Mesendoderm (in vitro differentiated cells): Measurements from ENCODE around the gene HSPA13.
A peak's percentile ranks its signal among the peaks of the same experiment; 100 is the strongest.

ENCODE experiments used
- DNase-seq: peaks from one replicate; pipeline ENCODE4 v3.0.0; 2013
- H2AK5ac ChIP-seq: 2 replicates; pipeline ENCODE4 v1.6.1; 2013; ENCODE audit warnings: low read length, inconsistent platforms
- H2BK120ac ChIP-seq: 2 replicates; pipeline ENCODE4 v1.6.1; 2013; ENCODE audit warnings: low read depth, mild to moderate bottlenecking, low read length, moderate library complexity, mixed read lengths
- H2BK15ac ChIP-seq: replicated peaks from 2 replicates; pipeline ENCODE4 v1.6.1; 2013; ENCODE audit warnings: low read depth, mild to moderate bottlenecking, moderate library complexity
- H2BK5ac ChIP-seq: 2 replicates; pipeline ENCODE4 v1.6.1; 2013; ENCODE audit warnings: low read length, inconsistent platforms
- H3K18ac ChIP-seq: 2 replicates; pipeline ENCODE4 v1.6.1; 2013; ENCODE audit warnings: mild to moderate bottlenecking, low read length, mixed read lengths
- H3K23ac ChIP-seq: one replicate; pipeline ENCODE4 v1.6.1; 2013; ENCODE audit warnings: low read length
- H3K27ac ChIP-seq: 2 replicates; pipeline ENCODE4 v1.5.1; 2013; ENCODE audit warnings: low read depth, mild to moderate bottlenecking, inconsistent platforms, low read length, moderate library complexity
- H3K27me3 ChIP-seq: 2 replicates; pipeline ENCODE4 v1.6.1; 2013; ENCODE audit warnings: low read length, control low read depth, mild to moderate bottlenecking, inconsistent platforms; ENCODE audit not compliant: insufficient read depth, poor library complexity
- H3K36me3 ChIP-seq: 2 replicates; pipeline ENCODE4 v1.6.1; 2013; ENCODE audit warnings: low read length, inconsistent platforms; ENCODE audit not compliant: control insufficient read depth, insufficient read depth
- H3K4ac ChIP-seq: one replicate; pipeline ENCODE4 v1.6.1; 2013; ENCODE audit warnings: low read depth, mild to moderate bottlenecking, low read length, moderate library complexity
- H3K4me1 ChIP-seq: 2 replicates; pipeline ENCODE4 v1.6.1; 2013; ENCODE audit warnings: low read depth, low read length, inconsistent platforms; ENCODE audit not compliant: control insufficient read depth
- H3K4me2 ChIP-seq: 2 replicates; pipeline ENCODE4 v1.6.1; 2013; ENCODE audit warnings: low read length
- H3K4me3 ChIP-seq: 2 replicates; pipeline ENCODE4 v1.5.1; 2013; ENCODE audit warnings: mild to moderate bottlenecking, low read length
- H3K56ac ChIP-seq: one replicate; pipeline ENCODE4 v1.6.1; 2013; ENCODE audit warnings: low read length
- H3K79me1 ChIP-seq: 2 replicates; pipeline ENCODE4 v1.6.1; 2013; ENCODE audit warnings: low read length, inconsistent platforms
- H3K79me2 ChIP-seq: 2 replicates; pipeline ENCODE4 v1.6.1; 2013; ENCODE audit warnings: mild to moderate bottlenecking, low read length; ENCODE audit not compliant: control insufficient read depth, insufficient read depth
- H3K9ac ChIP-seq: 2 replicates; pipeline ENCODE4 v1.6.1; 2013; ENCODE audit warnings: low read length, inconsistent platforms
- H4K5ac ChIP-seq: one replicate; pipeline ENCODE4 v1.6.1; 2013; ENCODE audit warnings: low read length
- H4K8ac ChIP-seq: one replicate; pipeline ENCODE4 v1.6.1; 2013; ENCODE audit warnings: low read depth, mild to moderate bottlenecking, control low read depth, low read length, moderate library complexity
- WGBS: extraction: QIAGEN DNeasy Blood & Tissue Kit; methylation state at CpG from one replicate; pipeline ENCODE4 v1.1.7; 2013; ENCODE audit warnings: low lambda C conversion rate, missing lambda C conversion rate; ENCODE audit not compliant: insufficient coverage; ENCODE audit errors: extremely low coverage; 5-methylcytosine and 5-hydroxymethylcytosine counted together

The HSPA13 gene

DNA sequence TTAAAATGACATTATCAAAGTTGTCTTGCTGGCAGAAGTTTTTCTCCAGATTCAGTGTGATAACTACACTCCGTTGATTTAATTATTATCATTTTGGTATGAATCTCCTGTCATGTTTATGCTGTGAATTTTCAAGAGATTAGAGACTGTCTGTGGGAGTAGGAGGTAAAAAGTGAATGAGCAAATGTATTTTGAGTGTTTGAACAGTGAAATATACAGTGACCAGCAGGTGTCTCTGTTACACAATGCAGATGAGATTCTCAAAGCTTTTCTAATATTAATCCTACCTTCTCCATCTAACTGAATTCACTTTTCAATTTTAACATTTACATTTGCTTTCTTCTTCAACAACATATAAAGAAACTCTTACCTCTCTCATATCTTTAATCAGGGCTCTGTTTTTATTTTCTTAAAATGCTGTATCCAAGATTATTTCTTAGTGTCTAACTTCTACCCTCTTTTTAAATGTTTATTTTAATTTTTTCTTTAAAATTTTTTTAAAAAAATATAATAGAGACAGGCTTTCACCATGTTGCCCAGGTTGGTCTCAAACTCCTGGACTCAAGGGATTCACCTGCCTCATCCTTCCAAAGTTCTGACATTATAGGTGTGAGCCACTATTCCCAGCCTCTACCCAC is 20.9 kb upstream of the HSPA13 start:
- H2AK5ac ChIP-seq, result no peak overlapping the region
- H3K79me1 ChIP-seq, result no peaks in the 10 kb centered on the region
- H3K9ac ChIP-seq, result no peak overlapping the region
- H3K4ac ChIP-seq, result no peak overlapping the region
- H3K4me2 ChIP-seq, result no peak overlapping the region
- no peak overlapping the region for H2BK5ac ChIP-seq
- H3K27ac ChIP-seq, result no peak overlapping the region
- H3K4me1 ChIP-seq, result no peaks in the 10 kb centered on the region
- H3K23ac ChIP-seq, result no peak overlapping the region
- no peak overlapping the region for H4K8ac ChIP-seq
- no CpG with 5 or more reads among the region's 1 CpG for WGBS
- no peak overlapping the region for H4K5ac ChIP-seq
- no peak overlapping the region for H3K4me3 ChIP-seq
- no peak overlapping the region for H2BK15ac ChIP-seq
- H3K36me3 ChIP-seq, result no peaks in the 10 kb centered on the region
- no peaks in the 10 kb centered on the region for H3K27me3 ChIP-seq
- no peak overlapping the region for H3K18ac ChIP-seq
- no peak overlapping the region for H2BK120ac ChIP-seq
- no peak for DNase-seq
- H3K56ac ChIP-seq, result no peak overlapping the region
- H3K79me2 ChIP-seq, result no peaks in the 10 kb centered on the region

DNA sequence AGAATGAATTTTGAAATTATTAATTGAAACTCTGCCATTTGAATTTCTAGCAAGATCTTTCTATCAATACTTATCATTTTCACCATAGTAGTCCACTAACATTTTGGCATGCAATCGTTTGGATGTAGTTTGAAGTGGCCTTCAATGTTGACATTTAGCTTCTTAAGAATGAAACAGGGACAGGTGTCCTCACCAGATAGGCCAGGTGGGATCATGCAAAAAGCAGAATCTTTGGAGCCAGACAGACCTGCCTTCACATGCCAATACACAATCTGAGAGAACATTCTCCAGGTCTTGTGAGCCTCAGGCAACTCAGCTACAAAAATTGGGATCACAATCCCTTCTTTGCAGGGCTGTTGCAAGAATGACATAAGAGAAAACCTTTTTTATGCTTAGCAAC is 18.3 kb upstream of the HSPA13 start:
- no peak overlapping the region for H2BK15ac ChIP-seq
- no peaks in the 10 kb centered on the region for H3K36me3 ChIP-seq
- no peak overlapping the region for H3K4me2 ChIP-seq
- no peak overlapping the region for H4K5ac ChIP-seq
- H2BK120ac ChIP-seq, result no peak overlapping the region
- no peaks in the 10 kb centered on the region for H3K27me3 ChIP-seq
- no peak overlapping the region for H3K9ac ChIP-seq
- H3K18ac ChIP-seq, result no peak overlapping the region
- DNase-seq, result peak; percentile 43
- H4K8ac ChIP-seq, result no peak overlapping the region
- no peak overlapping the region for H3K27ac ChIP-seq
- H3K79me1 ChIP-seq, result no peaks in the 10 kb centered on the region
- H3K56ac ChIP-seq, result no peak overlapping the region
- no CpG with 5 or more reads among the region's 1 CpG for WGBS
- no peak overlapping the region for H3K4me3 ChIP-seq
- no peaks in the 10 kb centered on the region for H3K4me1 ChIP-seq
- no peak overlapping the region for H2BK5ac ChIP-seq
- no peak overlapping the region for H2AK5ac ChIP-seq
- H3K79me2 ChIP-seq, result no peaks in the 10 kb centered on the region
- H3K4ac ChIP-seq, result no peak overlapping the region
- H3K23ac ChIP-seq, result no peak overlapping the region

GRCh38 chr21:14388282-14388681 is 5.3 kb upstream of the HSPA13 start:
- DNase-seq, result no peak
- H2BK5ac ChIP-seq, result no peak overlapping the region
- H3K9ac ChIP-seq, result no peak overlapping the region
- H2AK5ac ChIP-seq, result no peak overlapping the region
- no peak overlapping the region for H3K56ac ChIP-seq
- H3K4me1 ChIP-seq, result no peaks in the 10 kb centered on the region
- H3K4me2 ChIP-seq, result no peak overlapping the region
- no peaks in the 10 kb centered on the region for H3K36me3 ChIP-seq
- H3K18ac ChIP-seq, result no peak overlapping the region
- H2BK120ac ChIP-seq, result no peak overlapping the region
- H3K79me2 ChIP-seq, result no peaks in the 10 kb centered on the region
- no peak overlapping the region for H3K23ac ChIP-seq
- no peak overlapping the region for H4K5ac ChIP-seq
- no peak overlapping the region for H3K4me3 ChIP-seq
- H3K79me1 ChIP-seq, result no peaks in the 10 kb centered on the region
- no CpG with 5 or more reads among the region's 2 CpGs for WGBS
- no peak overlapping the region for H2BK15ac ChIP-seq
- no peak overlapping the region for H3K27ac ChIP-seq
- no peak overlapping the region for H4K8ac ChIP-seq
- no peak overlapping the region for H3K4ac ChIP-seq
- H3K27me3 ChIP-seq, result no peaks in the 10 kb centered on the region

GRCh38 chr21:14384453-14384852 is 1.5 kb upstream of the HSPA13 start:
- H4K8ac ChIP-seq, result no peak overlapping the region
- H3K4ac ChIP-seq, result no peak overlapping the region
- H3K27ac ChIP-seq, result no peak overlapping the region
- H2BK15ac ChIP-seq, result no peak overlapping the region
- peaks cover 4% of the 10 kb centered on the region for H3K79me1 ChIP-seq
- H3K4me1 ChIP-seq, result no peaks in the 10 kb centered on the region
- no peak overlapping the region for H2BK120ac ChIP-seq
- no peak overlapping the region for H2BK5ac ChIP-seq
- H3K23ac ChIP-seq, result no peak overlapping the region
- H3K4me2 ChIP-seq, result no peak overlapping the region
- H3K27me3 ChIP-seq, result no peaks in the 10 kb centered on the region
- no CpG with 5 or more reads among the region's 2 CpGs for WGBS
- no peaks in the 10 kb centered on the region for H3K36me3 ChIP-seq
- no peak overlapping the region for H3K56ac ChIP-seq
- no peak for DNase-seq
- H3K9ac ChIP-seq, result no peak overlapping the region
- no peak overlapping the region for H3K4me3 ChIP-seq
- no peak overlapping the region for H2AK5ac ChIP-seq
- H4K5ac ChIP-seq, result no peak overlapping the region
- no peak overlapping the region for H3K18ac ChIP-seq
- H3K79me2 ChIP-seq, result peaks cover 11% of the 10 kb centered on the region

DNA sequence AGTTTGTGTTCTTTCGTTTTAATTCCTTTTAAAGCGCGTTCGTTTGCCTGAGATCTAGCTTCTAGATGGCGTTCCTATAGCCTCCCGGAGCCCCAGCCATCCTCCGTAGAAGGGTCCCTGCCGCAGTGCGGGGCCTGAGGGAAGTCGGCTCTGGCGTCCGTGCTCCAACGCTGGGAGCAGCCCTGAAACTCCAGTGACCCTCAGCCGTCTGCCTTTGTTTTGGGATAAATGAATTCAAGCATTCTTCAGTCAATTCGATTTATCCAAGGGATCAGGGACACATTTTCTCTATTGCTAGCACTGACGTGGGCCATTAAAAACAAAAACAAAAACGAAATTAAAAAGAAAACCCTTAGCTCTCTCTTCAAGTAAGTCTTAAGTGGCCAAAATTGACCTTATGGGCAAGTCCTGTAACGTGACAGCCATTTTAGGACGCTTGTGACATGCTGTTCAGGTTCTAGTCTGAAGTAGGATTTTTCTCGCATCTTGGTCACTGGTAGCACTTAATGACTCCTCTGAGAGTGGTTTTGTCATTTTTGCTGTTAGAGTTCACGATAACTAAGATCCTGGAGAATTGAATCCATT is 742 bp upstream of the HSPA13 start:
- peak overlapping the region; percentile 85 for H3K9ac ChIP-seq

GRCh38 chr21:14382486-14382834 is 486 bp downstream of the HSPA13 start:
- no peak overlapping the region for H2AK5ac ChIP-seq
- peak overlapping the region; percentile 99 for H3K56ac ChIP-seq
- peak overlapping the region; percentile 65 for H2BK5ac ChIP-seq
- H4K5ac ChIP-seq, result no peak overlapping the region
- H3K4ac ChIP-seq, result no peak overlapping the region
- peak overlapping the region; percentile 20 for H3K4me2 ChIP-seq
- H3K4me3 ChIP-seq, result peak overlapping the region; percentile 98
- H3K79me2 ChIP-seq, result peaks cover 11% of the 10 kb centered on the region
- H3K79me1 ChIP-seq, result peaks cover 4% of the 10 kb centered on the region
- H3K27me3 ChIP-seq, result no peaks in the 10 kb centered on the region
- peak overlapping the region; percentile 93 for H3K9ac ChIP-seq
- H4K8ac ChIP-seq, result no peak overlapping the region
- no peak overlapping the region for H2BK15ac ChIP-seq
- H3K27ac ChIP-seq, result peak overlapping the region; percentile 45
- no peak overlapping the region for H3K23ac ChIP-seq
- peaks cover 5% of the 10 kb centered on the region for H3K36me3 ChIP-seq
- no peaks in the 10 kb centered on the region for H3K4me1 ChIP-seq
- no CpG with 5 or more reads among the region's 9 CpGs for WGBS
- no peak overlapping the region for H2BK120ac ChIP-seq
- DNase-seq, result peak; percentile 86
- no peak overlapping the region for H3K18ac ChIP-seq

More for the DNA sequence above, 742 bp upstream of the HSPA13 start:
- no peak overlapping the region for H3K18ac ChIP-seq
- no peak overlapping the region for H2BK15ac ChIP-seq
- H3K27me3 ChIP-seq, result no peaks in the 10 kb centered on the region
- peak overlapping the region; percentile 81 for H3K4me3 ChIP-seq
- peaks cover 4% of the 10 kb centered on the region for H3K79me1 ChIP-seq
- peak overlapping the region; percentile 13 for H3K27ac ChIP-seq
- no peaks in the 10 kb centered on the region for H3K4me1 ChIP-seq
- WGBS, result no CpG with 5 or more reads among the region's 21 CpGs
- no peak overlapping the region for H3K4ac ChIP-seq
- H4K8ac ChIP-seq, result no peak overlapping the region
- no peaks in the 10 kb centered on the region for H3K36me3 ChIP-seq
- peak overlapping the region; percentile 1 for H4K5ac ChIP-seq
- H2BK5ac ChIP-seq, result no peak overlapping the region
- peak overlapping the region; percentile 15 for H3K23ac ChIP-seq
- DNase-seq, result no peak
- H3K56ac ChIP-seq, result peak overlapping the region; percentile 86
- H3K79me2 ChIP-seq, result peaks cover 11% of the 10 kb centered on the region
- peak overlapping the region; percentile 55 for H3K4me2 ChIP-seq
- H2BK120ac ChIP-seq, result no peak overlapping the region
- H2AK5ac ChIP-seq, result no peak overlapping the region
